Suppressor macrophage (primary cell): Measurements from ENCODE around the gene EPC1.
"Not testable (repeated sequence)": the region's sequence is repeated elsewhere in the genome, so short reads cannot be mapped to it uniquely, and the experiment has no call there.

ENCODE experiments used
- DNase-seq, 4 experiments: peaks; one replicate each; pipeline ENCODE4 v3.0.0-alpha.2; 2020 to 2022
- total RNA-seq, 17 experiments: gene quantifications; one replicate each; lab custom pipeline; 2026; ENCODE audit warnings: mixed read lengths in 6 of 17, inconsistent platforms in 3 of 17; lab: John Stamatoyannopoulos, UW

Gene EPC1, protein sequence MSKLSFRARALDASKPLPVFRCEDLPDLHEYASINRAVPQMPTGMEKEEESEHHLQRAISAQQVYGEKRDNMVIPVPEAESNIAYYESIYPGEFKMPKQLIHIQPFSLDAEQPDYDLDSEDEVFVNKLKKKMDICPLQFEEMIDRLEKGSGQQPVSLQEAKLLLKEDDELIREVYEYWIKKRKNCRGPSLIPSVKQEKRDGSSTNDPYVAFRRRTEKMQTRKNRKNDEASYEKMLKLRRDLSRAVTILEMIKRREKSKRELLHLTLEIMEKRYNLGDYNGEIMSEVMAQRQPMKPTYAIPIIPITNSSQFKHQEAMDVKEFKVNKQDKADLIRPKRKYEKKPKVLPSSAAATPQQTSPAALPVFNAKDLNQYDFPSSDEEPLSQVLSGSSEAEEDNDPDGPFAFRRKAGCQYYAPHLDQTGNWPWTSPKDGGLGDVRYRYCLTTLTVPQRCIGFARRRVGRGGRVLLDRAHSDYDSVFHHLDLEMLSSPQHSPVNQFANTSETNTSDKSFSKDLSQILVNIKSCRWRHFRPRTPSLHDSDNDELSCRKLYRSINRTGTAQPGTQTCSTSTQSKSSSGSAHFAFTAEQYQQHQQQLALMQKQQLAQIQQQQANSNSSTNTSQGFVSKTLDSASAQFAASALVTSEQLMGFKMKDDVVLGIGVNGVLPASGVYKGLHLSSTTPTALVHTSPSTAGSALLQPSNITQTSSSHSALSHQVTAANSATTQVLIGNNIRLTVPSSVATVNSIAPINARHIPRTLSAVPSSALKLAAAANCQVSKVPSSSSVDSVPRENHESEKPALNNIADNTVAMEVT
- total RNA-seq: 28.7 to 50.9 (median 40.6) reads per million in 17 experiments

GRCh38 chr10:32346551-32347362 is at the start of gene EPC1:
Gene EPC1 (minus strand): TSS chr10:32347158. CDS start chr10:32346915, 243 bp downstream.
- peak; percentile 90 to 96 (median 93) for DNase-seq

DNA sequence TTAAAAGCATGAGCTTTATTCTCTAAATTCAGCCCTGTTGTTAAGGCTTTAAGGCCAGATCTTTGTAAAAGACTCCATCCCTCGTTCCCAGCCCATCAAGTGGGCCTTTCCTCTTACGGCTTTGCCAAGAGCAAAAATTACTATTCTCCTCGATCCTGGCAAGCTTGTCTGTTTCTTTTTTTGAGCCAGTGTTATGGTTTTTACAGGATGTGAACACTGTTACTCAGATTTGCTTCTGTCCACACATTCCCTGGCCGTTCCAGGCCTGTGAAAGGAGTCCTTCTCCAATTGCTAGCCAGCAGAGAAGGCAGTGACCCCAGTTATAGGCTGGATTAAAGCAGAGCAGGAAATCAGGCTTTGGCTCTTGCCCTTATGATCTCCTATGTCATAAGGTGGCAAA is 47.0 kb upstream of the EPC1 start:
- no peak for DNase-seq

DNA sequence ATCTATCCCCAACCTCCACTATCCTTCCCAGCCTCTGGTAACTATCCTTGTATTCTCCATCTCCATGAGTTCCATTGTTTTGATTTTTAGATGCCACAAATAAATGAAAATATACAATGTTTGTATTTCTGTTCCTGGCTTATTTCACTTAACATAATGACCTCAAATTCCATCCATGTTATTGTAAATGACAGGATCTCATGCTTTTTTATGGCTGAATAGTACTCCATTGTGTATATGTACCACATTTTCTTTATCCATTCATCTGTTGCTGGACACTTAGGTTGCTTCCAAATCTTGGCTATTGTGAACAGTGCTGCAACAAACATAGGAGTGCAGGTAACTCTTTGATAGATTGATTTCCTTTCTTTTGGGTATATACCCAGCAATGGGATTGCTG is 45.3 kb upstream of the EPC1 start:
- DNase-seq: not testable (repeated sequence)

DNA sequence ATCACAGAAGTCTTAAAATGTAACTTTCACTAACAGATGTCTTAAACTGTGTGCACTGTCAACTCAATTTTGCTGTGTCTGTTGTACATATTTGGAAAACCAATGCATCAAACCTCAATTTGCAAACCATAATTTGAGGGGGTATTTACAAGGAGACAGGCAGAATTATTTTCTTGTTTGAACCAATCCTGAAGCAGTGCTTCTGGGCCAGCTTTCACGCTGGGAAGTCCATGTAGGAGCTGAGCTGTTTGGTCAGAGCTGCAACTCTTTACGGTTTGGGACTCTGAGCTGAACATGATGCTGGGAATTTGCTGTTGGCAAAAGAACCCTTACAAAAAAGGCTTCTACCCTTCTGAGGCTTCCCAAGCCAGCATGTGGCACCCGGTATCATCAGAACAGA is 43.2 kb upstream of the EPC1 start:
- no peak for DNase-seq

GRCh38 chr10:32388258-32389027 is 41.5 kb upstream of the EPC1 start:
- DNase-seq: no peak

DNA sequence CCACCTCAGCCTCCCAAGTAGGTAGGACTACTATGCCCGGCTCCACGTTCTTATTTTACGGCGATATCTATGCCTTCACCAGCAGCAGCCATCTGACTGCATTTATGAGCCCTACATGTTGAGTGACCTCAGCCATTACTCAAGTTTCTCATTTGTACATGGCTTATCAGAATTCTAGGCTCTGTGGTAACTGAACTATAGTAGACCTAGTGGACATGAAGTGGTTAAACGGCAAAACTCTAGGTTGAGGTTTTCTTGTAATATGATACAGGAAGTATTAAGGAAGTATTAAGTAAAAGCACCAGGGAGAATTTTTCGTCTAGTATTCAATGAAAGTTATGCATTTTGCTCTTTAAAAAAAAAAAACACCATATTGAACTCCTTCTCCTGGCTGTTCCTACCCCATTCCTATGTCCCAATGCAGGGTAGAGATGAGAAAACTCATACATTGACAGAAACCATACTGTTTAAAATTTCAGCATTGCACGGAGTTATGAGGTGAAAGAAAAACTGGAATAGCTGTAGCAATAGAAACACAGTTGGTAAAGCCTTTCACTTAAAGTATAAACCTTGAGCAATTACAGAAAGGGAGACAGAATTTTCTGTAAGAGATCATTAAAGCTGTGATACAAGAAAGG is 39.8 kb upstream of the EPC1 start:
- peak in 2 of 4 experiments; percentile 11 to 18 for DNase-seq

DNA sequence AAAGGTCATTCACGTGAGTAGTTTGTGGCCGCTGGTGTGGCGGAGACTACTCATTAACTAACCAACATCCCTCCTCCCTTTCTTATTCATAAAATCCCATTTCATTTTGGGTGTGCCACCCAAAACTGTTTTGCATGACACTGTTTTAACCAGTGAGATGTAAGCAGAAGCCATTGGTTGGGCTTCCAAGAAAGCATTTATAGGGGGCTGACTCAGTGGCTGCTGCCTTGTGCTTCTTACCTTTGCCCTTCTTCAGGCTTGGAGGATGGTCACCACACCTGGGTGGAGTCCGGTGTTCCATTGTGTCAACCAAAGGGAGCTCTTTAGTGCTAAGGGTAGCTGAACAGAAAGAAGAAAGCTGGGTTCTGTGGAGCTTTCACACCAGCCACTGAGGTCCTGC is 37.2 kb upstream of the EPC1 start:
- DNase-seq: no peak

- DNase-seq: no peak
Observed at GRCh38 chr10:32381165-32381564, 34.2 kb upstream of the EPC1 start.

DNA sequence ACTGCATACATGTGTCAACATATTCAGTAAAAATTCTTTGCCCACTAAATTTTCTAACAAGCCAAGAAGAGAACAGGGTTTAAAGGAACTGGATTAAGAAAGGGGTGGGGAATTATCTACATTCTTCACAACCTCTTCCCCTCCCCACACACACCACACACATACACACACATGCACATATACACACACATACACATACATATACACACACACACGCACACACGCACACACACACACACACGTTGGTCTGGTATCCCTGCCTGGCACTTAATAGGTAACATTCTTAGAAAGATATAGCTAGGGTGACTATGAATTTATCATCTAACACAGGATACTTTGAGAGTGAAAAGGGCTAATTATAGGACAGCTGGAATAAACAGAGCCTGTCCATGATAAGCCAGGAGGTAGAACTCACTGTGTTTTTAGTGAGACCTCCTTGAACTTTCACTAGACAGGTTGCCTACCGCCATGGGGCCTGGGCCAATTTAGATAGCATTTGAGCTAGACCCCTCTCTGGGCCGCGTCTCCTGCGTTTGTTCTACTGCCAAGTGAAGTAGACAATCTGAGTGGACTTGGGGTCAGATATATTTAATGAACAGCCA is 33.1 kb upstream of the EPC1 start:
- DNase-seq: no peak

DNA sequence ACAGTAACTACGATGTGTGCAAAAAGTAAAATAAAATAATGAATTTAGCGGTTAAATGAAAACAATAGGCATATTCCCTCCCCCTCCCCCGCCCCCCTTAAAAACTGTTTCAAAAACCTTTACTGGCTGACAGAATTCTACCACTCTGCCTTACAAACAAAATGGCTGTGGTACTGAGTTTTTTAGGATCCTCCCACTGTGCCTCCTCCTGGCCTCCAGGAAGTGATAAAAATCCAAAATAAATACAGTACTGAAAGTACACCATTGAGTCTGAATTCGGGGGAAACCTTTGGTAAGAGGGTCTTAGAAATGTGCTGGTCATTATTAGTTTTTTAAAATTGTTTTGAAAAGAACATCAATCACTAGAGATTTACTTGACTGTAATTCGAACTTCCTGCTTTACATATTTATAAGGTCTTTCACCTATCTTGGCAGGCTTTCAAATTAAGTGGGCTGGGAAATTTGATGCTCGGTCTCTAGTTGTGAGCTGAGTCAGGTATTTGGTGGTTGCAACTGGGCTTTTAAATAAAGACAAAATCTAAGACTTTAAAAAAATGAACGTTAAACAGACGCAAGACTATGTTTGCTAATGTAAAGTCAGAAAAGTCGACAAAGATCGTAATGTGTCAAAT is 32.5 kb upstream of the EPC1 start:
- peak; percentile 47 to 75 (median 64) for DNase-seq

DNA sequence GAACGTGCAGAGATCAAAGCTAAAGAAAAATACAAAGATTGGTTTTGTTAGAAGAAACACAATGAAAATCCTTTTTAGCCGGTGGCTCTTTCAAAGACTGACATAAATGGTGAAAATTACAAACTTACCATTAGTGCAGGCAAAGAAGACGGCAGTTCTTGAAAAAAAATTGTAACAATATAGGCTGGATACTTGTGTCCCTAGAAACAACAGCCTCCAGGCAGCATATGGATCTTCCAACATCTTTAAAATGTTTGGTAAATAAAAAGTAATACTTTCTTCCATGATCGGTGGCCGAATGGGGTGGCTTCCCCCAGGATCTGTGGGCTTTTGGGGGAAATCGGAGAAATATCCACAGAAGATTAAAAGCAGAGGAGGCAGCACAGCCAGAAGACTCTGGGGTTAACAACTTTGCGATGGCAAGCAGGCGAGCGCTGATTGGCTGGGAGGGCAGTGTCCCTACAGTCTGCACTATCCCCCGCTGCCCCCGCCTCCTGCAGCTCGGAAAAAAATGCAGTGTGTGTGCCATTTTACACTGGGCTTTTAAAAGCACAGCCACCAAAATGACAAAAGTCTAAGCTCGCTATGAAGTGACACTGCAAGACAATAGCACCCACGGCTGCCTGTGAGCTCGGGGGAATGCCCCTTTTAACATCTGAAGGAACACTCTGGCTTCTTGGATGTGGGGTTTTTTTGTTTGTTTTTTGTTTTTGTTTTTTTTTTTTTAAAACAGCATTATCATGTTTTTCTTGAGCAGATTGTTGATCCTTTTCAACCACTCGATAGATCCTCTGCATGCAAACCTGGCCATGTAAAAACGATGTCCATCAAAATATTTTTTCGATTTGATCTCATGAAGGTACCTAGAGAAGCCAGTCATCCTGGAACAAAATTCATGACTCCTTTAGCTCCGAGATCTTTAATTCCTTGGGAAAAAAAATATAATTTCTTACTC is 31.7 kb upstream of the EPC1 start:
- peak; percentile 93 to 97 (median 96) for DNase-seq

DNA sequence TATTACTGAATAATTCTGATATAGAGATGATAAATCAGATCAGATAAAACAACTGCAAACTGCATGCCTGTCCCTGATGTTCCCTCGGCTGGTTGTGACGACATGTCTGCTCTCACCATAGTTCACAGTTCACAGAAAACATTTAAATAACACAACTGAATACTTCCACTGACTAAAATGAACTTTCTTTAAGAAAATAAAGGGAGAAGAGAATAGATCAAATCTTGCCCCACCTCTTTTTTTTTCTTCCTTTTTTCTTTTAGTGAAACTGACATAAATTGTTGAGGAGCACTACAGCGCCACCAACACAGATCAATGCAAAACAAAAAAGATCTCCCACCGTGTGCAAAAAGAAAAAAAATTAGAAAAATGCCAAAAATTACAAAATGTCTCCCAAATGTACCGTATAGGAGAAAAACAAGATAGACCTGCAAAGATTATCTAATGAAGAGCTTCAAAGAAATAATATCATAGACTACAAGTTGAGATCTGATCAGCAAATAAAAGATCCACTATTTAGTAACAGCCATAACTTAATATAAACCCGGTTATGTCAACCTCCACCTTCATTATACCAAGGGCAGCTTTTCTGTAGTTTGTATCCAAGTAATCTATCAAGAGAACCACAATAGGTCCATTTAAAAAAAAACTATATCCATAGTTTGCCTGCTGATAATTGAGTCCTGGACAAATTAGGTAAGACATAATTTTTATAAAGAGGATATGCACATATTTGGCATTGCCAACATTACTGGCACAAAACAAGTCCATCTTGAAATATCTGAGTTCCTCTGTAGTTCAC is 30.7 kb upstream of the EPC1 start:
- peak; percentile 32 to 70 (median 52) for DNase-seq

DNA sequence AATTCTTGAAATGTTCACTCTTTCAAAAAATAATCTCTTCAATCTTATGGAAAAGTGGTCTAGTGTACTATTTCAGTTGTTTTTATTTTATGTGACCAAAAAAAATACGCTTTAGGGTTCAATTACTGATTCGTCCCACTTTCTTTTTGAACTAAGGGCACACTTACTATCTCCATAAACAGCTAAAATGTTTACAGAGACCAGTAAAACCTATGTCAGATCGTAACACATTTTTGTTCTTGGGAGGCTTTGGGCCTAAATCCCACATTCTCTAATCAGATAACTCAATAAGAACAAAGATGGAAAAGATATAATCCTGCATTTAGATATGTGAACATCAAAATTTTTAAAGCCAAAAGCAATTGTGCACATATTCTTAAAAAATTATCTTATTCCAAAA is 29.8 kb upstream of the EPC1 start:
- DNase-seq: no peak

DNA sequence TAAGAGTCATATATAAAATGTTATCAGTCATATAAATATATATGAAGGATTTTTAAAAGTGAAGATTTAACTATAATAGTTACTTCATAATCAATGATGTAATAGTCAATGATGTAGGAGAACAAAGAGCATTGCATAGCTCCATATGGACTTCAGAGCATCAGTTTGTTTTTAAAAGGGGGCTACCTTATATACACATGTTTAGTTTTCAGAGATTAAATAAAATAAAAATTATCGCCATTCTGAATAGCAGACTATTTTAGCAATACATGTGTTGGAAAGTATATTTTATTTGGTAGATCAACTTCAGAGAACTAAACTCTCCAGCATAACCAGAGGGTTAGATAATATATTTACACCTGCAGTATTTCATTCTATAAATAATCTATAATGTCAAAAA is 29.1 kb upstream of the EPC1 start:
- DNase-seq: no peak

DNA sequence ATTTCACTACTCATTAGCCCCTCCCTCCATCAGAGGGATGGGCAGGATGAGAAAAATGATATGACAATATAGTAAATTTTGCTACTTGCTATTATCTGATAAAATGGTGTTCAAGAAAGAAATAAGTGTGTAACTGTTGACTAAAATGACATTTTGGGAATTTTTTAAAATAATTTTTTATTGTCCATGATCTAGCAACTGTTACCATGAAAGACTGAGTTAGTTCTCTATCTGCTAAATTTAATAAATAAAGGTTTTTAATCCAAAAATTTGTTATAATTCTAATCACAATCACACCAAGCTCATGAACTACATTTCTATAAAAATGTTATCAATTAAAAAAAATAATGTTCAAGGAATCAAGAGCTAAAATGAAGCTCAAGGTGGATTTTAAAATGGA is 28.7 kb upstream of the EPC1 start:
- DNase-seq: no peak

DNA sequence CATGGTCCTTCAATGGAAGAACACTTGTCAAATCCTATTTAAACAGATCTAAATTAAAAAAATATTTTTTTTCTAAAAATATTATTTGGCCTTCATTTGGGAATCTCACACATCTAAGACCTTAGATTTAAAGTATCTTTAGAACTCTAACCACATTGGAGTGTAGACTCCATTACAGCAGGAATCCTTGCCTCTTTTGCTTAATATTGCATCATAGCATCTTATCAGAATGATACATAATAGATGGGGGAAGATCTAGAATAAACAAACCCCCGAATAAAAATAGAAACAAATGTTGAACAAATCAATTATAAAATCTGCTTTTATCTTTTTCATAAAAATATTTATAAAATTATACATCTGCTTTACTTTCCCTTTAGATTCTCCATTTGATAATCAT is 27.6 kb upstream of the EPC1 start:
- no peak for DNase-seq

- no peak for DNase-seq
Observed at GRCh38 chr10:32373496-32373895, 26.5 kb upstream of the EPC1 start.

- no peak for DNase-seq
Observed at GRCh38 chr10:32373031-32373430, 26.1 kb upstream of the EPC1 start.
